HEK293 (cell line): ENCODE data around the gene CADM4.

Experiments used
- BCL11B ChIP-seq: fragments of 450-650 bp; formaldehyde crosslinking; IDR thresholded peaks from 2 replicates; pipeline ENCODE4 v1.5.1; 2016; ENCODE audit warnings: low read depth, missing biosample characterization, missing genetic modification characterization
- GLI2 ChIP-seq: fragments of 450-650 bp; formaldehyde crosslinking; IDR thresholded peaks from 2 replicates; pipeline ENCODE4; 2017; ENCODE audit warnings: missing biosample characterization, missing genetic modification characterization, low read depth, borderline replicate concordance
- GLIS1 ChIP-seq: fragments of 450-650 bp; formaldehyde crosslinking; IDR thresholded peaks from 2 replicates; pipeline ENCODE4 v1.5.1; 2016; ENCODE audit warnings: missing biosample characterization, missing genetic modification characterization
- GLIS2 ChIP-seq: fragments of 450-650 bp; formaldehyde crosslinking; IDR thresholded peaks from 2 replicates; pipeline ENCODE4 v1.5.1; 2016; ENCODE audit warnings: missing biosample characterization, missing genetic modification characterization
- KLF16 ChIP-seq: fragments of 450-650 bp; formaldehyde crosslinking; IDR thresholded peaks from 2 replicates; pipeline ENCODE4 v1.5.1; 2017; ENCODE audit warnings: missing biosample characterization, missing genetic modification characterization
- PRDM1 ChIP-seq: fragments of 450-650 bp; formaldehyde crosslinking; IDR thresholded peaks from 2 replicates; pipeline ENCODE4; 2016; ENCODE audit warnings: missing biosample characterization, missing genetic modification characterization
- PRDM2 ChIP-seq: fragments of 450-650 bp; formaldehyde crosslinking; IDR thresholded peaks from 2 replicates; pipeline ENCODE4 v1.5.1; 2016; ENCODE audit warnings: missing biosample characterization, missing genetic modification characterization, borderline replicate concordance
- SP3 ChIP-seq: fragments of 450-650 bp; formaldehyde crosslinking; IDR thresholded peaks from 2 replicates; pipeline ENCODE4 v1.5.1; 2016; ENCODE audit warnings: missing biosample characterization, missing genetic modification characterization
- TSHZ1 ChIP-seq: fragments of 450-650 bp; formaldehyde crosslinking; IDR thresholded peaks from 2 replicates; pipeline ENCODE4 v1.5.1; 2016; ENCODE audit warnings: missing biosample characterization, missing genetic modification characterization, borderline replicate concordance
- ZBTB11 ChIP-seq: fragments of 450-650 bp; formaldehyde crosslinking; conservative IDR thresholded peaks from 2 replicates; pipeline ENCODE4 v1.5.1; 2016; ENCODE audit warnings: low read depth, missing biosample characterization, missing genetic modification characterization
- ZBTB21 ChIP-seq: fragments of 450-650 bp; formaldehyde crosslinking; IDR thresholded peaks from 2 replicates; pipeline ENCODE4 v1.5.1; 2017; ENCODE audit warnings: missing biosample characterization, missing genetic modification characterization
- ZBTB49 ChIP-seq: fragments of 450-650 bp; formaldehyde crosslinking; IDR thresholded peaks from 2 replicates; pipeline ENCODE4 v1.5.1; 2016; ENCODE audit warnings: missing biosample characterization, missing genetic modification characterization, low read depth
- ZNF132 ChIP-seq: fragments of 450-650 bp; formaldehyde crosslinking; IDR thresholded peaks from 2 replicates; pipeline ENCODE4 v1.5.1; 2017; ENCODE audit warnings: missing biosample characterization, missing genetic modification characterization, borderline replicate concordance
- ZNF354C ChIP-seq: fragments of 450-650 bp; formaldehyde crosslinking; IDR thresholded peaks from 2 replicates; pipeline ENCODE4 v1.5.1; 2016; ENCODE audit warnings: missing biosample characterization, missing genetic modification characterization, low read depth, borderline replicate concordance
- ZNF366 ChIP-seq: fragments of 450-650 bp; formaldehyde crosslinking; conservative IDR thresholded peaks from 2 replicates; pipeline ENCODE4 v1.5.1; 2016; ENCODE audit warnings: missing biosample characterization, missing genetic modification characterization
- ZNF529 ChIP-seq: fragments of 450-650 bp; formaldehyde crosslinking; IDR thresholded peaks from 2 replicates; pipeline ENCODE4 v1.5.1; 2017; ENCODE audit warnings: missing genetic modification characterization, missing biosample characterization; ENCODE audit not compliant: insufficient replicate concordance
- ZNF558 ChIP-seq: fragments of 450-650 bp; formaldehyde crosslinking; IDR thresholded peaks from 2 replicates; pipeline ENCODE4 v1.5.1; 2016; ENCODE audit warnings: missing biosample characterization, missing genetic modification characterization
- ZNF621 ChIP-seq: fragments of 450-650 bp; formaldehyde crosslinking; IDR thresholded peaks from 2 replicates; pipeline ENCODE4 v1.5.1; 2017; ENCODE audit warnings: missing biosample characterization, missing genetic modification characterization
- ZNF624 ChIP-seq: fragments of 450-650 bp; formaldehyde crosslinking; IDR thresholded peaks from 2 replicates; pipeline ENCODE4 v1.5.1; 2017; ENCODE audit warnings: missing biosample characterization, missing genetic modification characterization
- ZNF626 ChIP-seq: fragments of 450-650 bp; sonication (Bioruptor Pico); formaldehyde crosslinking; IDR thresholded peaks from 2 replicates; pipeline ENCODE4 v1.5.1; 2018; ENCODE audit warnings: missing biosample characterization, missing genetic modification characterization, inconsistent platforms

The CADM4 gene

GRCh38 chr19:43639519-43640423, at the start of gene CADM4 (continued):
- TF ChIP-seq SP3 (tag by site-specific recombination) (peak; percentile 95), ZNF366 (tag by site-specific recombination) (peak; percentile 83), ZBTB21 (tag by site-specific recombination) (peak; percentile 40), GLIS1 (tag by site-specific recombination) (peak; percentile 92), ZNF132 (tag by site-specific recombination) (no peak), ZNF621 (tag by site-specific recombination) (no peak), ZNF624 (tag by site-specific recombination) (no peak), KLF16 (peak; percentile 95), ZBTB49 (tag by site-specific recombination) (no peak), ZNF529 (no peak), ZBTB11 (tag by site-specific recombination) (no peak; the same call in 1 of the 2 replicates), TSHZ1 (tag by site-specific recombination) (peak; percentile 38), PRDM1 (peak; percentile 69; the same call in 1 of the 2 replicates), GLIS2 (tag by site-specific recombination) (peak; percentile 98), ZNF626 (tag by site-specific recombination) (no peak), GLI2 (tag by site-specific recombination) (no peak), ZNF558 (tag by site-specific recombination) (no peak), PRDM2 (tag by site-specific recombination) (peak; percentile 100), BCL11B (peak; percentile 63; the same call in 1 of the 2 replicates), ZNF354C (tag by site-specific recombination) (no peak)
